MCF 10A (cell line): ENCODE data around the gene ZNF587B. TPM values are rescaled to one million over a fixed set of nuclear protein-coding genes. Genes with fewer than 3 reads are reported as not detected.
"Not testable (repeated sequence)": the region's sequence is repeated elsewhere in the genome, so short reads cannot be mapped to it uniquely, and the experiment has no call there.

Experiments
- BruUV-seq: library from RNA; stranded (reverse); fragments of 400-500 nt; replicated peaks from 2 replicates; lab custom pipeline; 2021; lab: Mats Ljungman, UMichigan
- CTCF ChIA-PET: fragments of 300-600 bp; sonication (Branson Sonifier 250); formaldehyde crosslinking; extraction: SDS; loops from one replicate; lab custom pipeline; 2021; ENCODE audit warnings: antibody characterized with exemption, inconsistent platforms; lab: Yijun Ruan, JAX
- POLR2A ChIA-PET: fragments of 300-600, 350-650 bp; sonication (Branson Sonifier 250); formaldehyde crosslinking; extraction: SDS; loops from one replicate; lab custom pipeline; 2020; ENCODE audit warnings: antibody characterized with exemption, inconsistent platforms; lab: Yijun Ruan, JAX
- DNase-seq: peaks from one replicate; pipeline ENCODE4 v3.0.0-alpha.2; 2018; ENCODE audit not compliant: unreplicated experiment
- H3K27ac Mint-ChIP-seq: one replicate; pipeline ENCODE4 v1.8.0; 2022; ENCODE audit warnings: mild to moderate bottlenecking, low read depth, mixed read lengths; ENCODE audit not compliant: unreplicated experiment
- H3K27me3 Mint-ChIP-seq: one replicate; pipeline ENCODE4 v1.8.0; 2022; ENCODE audit warnings: mixed read lengths; ENCODE audit not compliant: insufficient read depth, unreplicated experiment
- H3K36me3 Mint-ChIP-seq: one replicate; pipeline ENCODE4 v1.8.0; 2022; ENCODE audit warnings: mild to moderate bottlenecking, moderate library complexity, mixed read lengths; ENCODE audit not compliant: insufficient read depth, unreplicated experiment
- H3K4me1 Mint-ChIP-seq: one replicate; pipeline ENCODE4 v1.8.0; 2022; ENCODE audit warnings: mixed read lengths; ENCODE audit not compliant: insufficient read depth, unreplicated experiment
- H3K4me3 Mint-ChIP-seq: one replicate; pipeline ENCODE4 v1.8.0; 2022; ENCODE audit warnings: mild to moderate bottlenecking, moderate library complexity, mixed read lengths; ENCODE audit not compliant: unreplicated experiment
- H3K9me3 Mint-ChIP-seq: one replicate; pipeline ENCODE4 v1.8.0; 2022; ENCODE audit warnings: mixed read lengths; ENCODE audit not compliant: unreplicated experiment
- CTCF ChIP-seq: fragments of 200-600 bp; IDR thresholded peaks from one replicate; pipeline ENCODE4 v1.8.0; 2022; ENCODE audit warnings: antibody characterized with exemption, mild to moderate bottlenecking; ENCODE audit not compliant: unreplicated experiment
- intact Hi-C: fragments of 100-400 bp; cut with micrococcal nuclease; formaldehyde crosslinking; loops from 2 replicates; pipeline ENCODE4 v1.14.1; 2022
- total RNA-seq: library from RNA; stranded (reverse); gene quantifications from 2 replicates; pipeline ENCODE4 v1.2.3, GENCODE V29; 2022

Gene ZNF587B
- total RNA-seq, 1 experiment from 2014 or later = 19.4 TPM

- peaks cover 27% of the 10 kb centered on the region for H3K4me1 Mint-ChIP-seq
- peak overlapping the region; percentile 85 for H3K4me3 Mint-ChIP-seq
- CTCF ChIA-PET = interaction anchor here (0.5 to 1.3 kb wide), 8 partner anchors 19 to 1896 kb away, joined by 3 to 8 read pairs (median 4); no protein-coding TSS in a partner anchor
- no peaks in the 10 kb centered on the region for H3K9me3 Mint-ChIP-seq
- peak; percentile 94 for DNase-seq
- H3K36me3 Mint-ChIP-seq = peaks cover 31% of the 10 kb centered on the region
- intact Hi-C loops = loop anchor here (1.0 to 5.0 kb wide), 3 partner anchors 15 to 137 kb away; partner anchors contain the start of genes ZNF551 and ZNF776
- POLR2A ChIA-PET = interaction anchor here (0.6 to 2.9 kb wide), 19 partner anchors 8 to 469 kb away, joined by 3 to 65 read pairs (median 5); partner anchors contain the start of genes ZNF134, ZNF211, ZNF304 and ZNF419
- no peaks in the 10 kb centered on the region for H3K27me3 Mint-ChIP-seq
- TSS peak; percentile 60 for BruUV-seq
- TF ChIP-seq CTCF = no peak
- H3K27ac Mint-ChIP-seq = peak overlapping the region; percentile 90
Measured at GRCh38 chr19:57819475-57820148, 10.5 kb upstream of the ZNF587B start.

GRCh38 chr19:57820599-57820998 is 9.5 kb upstream of the ZNF587B start:
- BruUV-seq = no TSS peak

GRCh38 chr19:57821095-57821494 is 9.0 kb upstream of the ZNF587B start:
- Mint-ChIP-seq H3K4me1 (peaks cover 27% of the 10 kb centered on the region), H3K4me3 (peak overlapping the region; percentile 85), H3K27ac (peak overlapping the region; percentile 90), H3K36me3 (peaks cover 30% of the 10 kb centered on the region)
- H3K27me3 Mint-ChIP-seq, H3K9me3 Mint-ChIP-seq, BruUV-seq, DNase-seq, intact Hi-C loops: not testable (repeated sequence)
- CTCF ChIA-PET = interaction anchor here (1.1 kb wide), 1 partner anchor 21 kb away, joined by 3 read pairs; no protein-coding TSS in a partner anchor
- POLR2A ChIA-PET = interaction anchor here (1.2 to 2.9 kb wide), 4 partner anchors 14 to 74 kb away, joined by 3 to 65 read pairs (median 6); partner anchors contain the start of gene ZNF776

More at GRCh38 chr19:57820599-57820998, 9.5 kb upstream of the ZNF587B start:
- H3K36me3 Mint-ChIP-seq = peaks cover 30% of the 10 kb centered on the region
- TF ChIP-seq CTCF = no peak
- ChIA-PET CTCF (interaction anchor here (0.6 to 1.1 kb wide), 2 partner anchors 20 to 74 kb away, joined by 3 read pairs; no protein-coding TSS in a partner anchor), POLR2A (interaction anchor here (0.6 to 2.9 kb wide), 10 partner anchors 13 to 470 kb away, joined by 3 to 65 read pairs (median 4); partner anchors contain the start of genes ZNF211, ZNF304, ZNF419 and ZNF550)
- intact Hi-C loops = no loop called here
- H3K4me1 Mint-ChIP-seq = peaks cover 27% of the 10 kb centered on the region
- no peaks in the 10 kb centered on the region for H3K9me3 Mint-ChIP-seq
- peak overlapping the region; percentile 85 for H3K4me3 Mint-ChIP-seq
- H3K27ac Mint-ChIP-seq = peak overlapping the region; percentile 90
- no peaks in the 10 kb centered on the region for H3K27me3 Mint-ChIP-seq
- no peak for DNase-seq

GRCh38 chr19:57821501-57821900 is 8.6 kb upstream of the ZNF587B start:
- POLR2A ChIA-PET = interaction anchor here (0.6 to 1.4 kb wide), 2 partner anchors 74 to 432 kb away, joined by 3 to 4 read pairs; partner anchors contain the start of genes ZNF548 and ZNF776
- intact Hi-C loops, DNase-seq, H3K27me3 Mint-ChIP-seq, BruUV-seq, H3K27ac Mint-ChIP-seq, H3K9me3 Mint-ChIP-seq, CTCF ChIA-PET: not testable (repeated sequence)
- Mint-ChIP-seq H3K36me3 (peaks cover 30% of the 10 kb centered on the region), H3K4me1 (peaks cover 27% of the 10 kb centered on the region), H3K4me3 (peak overlapping the region; percentile 85)

- H3K27ac Mint-ChIP-seq, H3K9me3 Mint-ChIP-seq, POLR2A ChIA-PET, H3K27me3 Mint-ChIP-seq, intact Hi-C loops, CTCF ChIA-PET, BruUV-seq, DNase-seq, H3K4me3 Mint-ChIP-seq: not testable (repeated sequence)
- Mint-ChIP-seq H3K4me1 (peaks cover 27% of the 10 kb centered on the region), H3K36me3 (peaks cover 38% of the 10 kb centered on the region)
Measured at GRCh38 chr19:57823155-57823554, 6.9 kb upstream of the ZNF587B start.

- BruUV-seq, DNase-seq, H3K27me3 Mint-ChIP-seq, POLR2A ChIA-PET, H3K9me3 Mint-ChIP-seq, H3K4me3 Mint-ChIP-seq, intact Hi-C loops, CTCF ChIA-PET: not testable (repeated sequence)
- Mint-ChIP-seq H3K4me1 (peaks cover 27% of the 10 kb centered on the region), H3K36me3 (peaks cover 38% of the 10 kb centered on the region), H3K27ac (peak overlapping the region; percentile 47)
Measured at GRCh38 chr19:57823608-57824007, 6.5 kb upstream of the ZNF587B start.
